DOHH2 (cell line): ENCODE measurements around the gene DIS3L2.

Source experiments
- H3F3A ChIP-seq: fragments of 200-600 bp; sonication (generic), shearing (Covaris generic); 2 replicates; pipeline ENCODE4 v1.6.0; 2016; ENCODE audit warnings: antibody characterized with exemption, mild to moderate bottlenecking; ENCODE audit not compliant: control insufficient read depth, insufficient read depth
- H3K27ac ChIP-seq: fragments of 200-600 bp; sonication (generic); 2 replicates; pipeline ENCODE4 v1.5.1; 2014; ENCODE audit warnings: low read depth, mild to moderate bottlenecking, low read length, moderate library complexity
- H3K27me3 ChIP-seq: fragments of 200-600 bp; sonication (generic); 2 replicates; pipeline ENCODE4 v1.6.1; 2014; ENCODE audit warnings: mild to moderate bottlenecking, low read length, mixed read lengths; ENCODE audit not compliant: control insufficient read depth
- H3K36me3 ChIP-seq: fragments of 200-600 bp; sonication (generic); 2 replicates; pipeline ENCODE4 v1.6.1; 2014; ENCODE audit warnings: mild to moderate bottlenecking, low read length, moderate library complexity, mixed read lengths; ENCODE audit not compliant: control insufficient read depth
- H3K4me1 ChIP-seq: fragments of 200-600 bp; sonication (generic); 2 replicates; pipeline ENCODE4 v1.6.1; 2014; ENCODE audit warnings: mild to moderate bottlenecking, low read length, mixed read lengths; ENCODE audit not compliant: control insufficient read depth
- H3K4me2 ChIP-seq: fragments of 200-600 bp; sonication (generic); 2 replicates; pipeline ENCODE4 v1.6.0; 2014; ENCODE audit warnings: mild to moderate bottlenecking, low read length, moderate library complexity
- H3K4me3 ChIP-seq: fragments of 200-600 bp; sonication (generic); 2 replicates; pipeline ENCODE4 v1.5.1; 2014; ENCODE audit warnings: mild to moderate bottlenecking, low read length, mixed read lengths
- H3K79me2 ChIP-seq: fragments of 200-600 bp; sonication (generic); 2 replicates; pipeline ENCODE4 v1.6.1; 2014; ENCODE audit warnings: mild to moderate bottlenecking, low read length, mixed read lengths; ENCODE audit not compliant: control insufficient read depth
- H3K9me2 ChIP-seq: fragments of 200-600 bp; sonication (generic); replicated peaks from 2 replicates; pipeline ENCODE4 v1.6.1; 2014; ENCODE audit warnings: mild to moderate bottlenecking, low read length, mixed read lengths; ENCODE audit not compliant: control insufficient read depth
- H3K9me3 ChIP-seq: fragments of 200-600 bp; sonication (generic); 2 replicates; pipeline ENCODE4 v1.6.1; 2014; ENCODE audit warnings: antibody characterized with exemption, low read length, mixed read lengths; ENCODE audit not compliant: control insufficient read depth, insufficient read depth
- H4K20me1 ChIP-seq: fragments of 200-600 bp; sonication (generic); 2 replicates; pipeline ENCODE4 v1.6.0; 2014; ENCODE audit warnings: low read depth, mild to moderate bottlenecking, antibody characterized with exemption, low read length, moderate library complexity; ENCODE audit not compliant: control insufficient read depth, insufficient read depth
- CTCF ChIP-seq: fragments of 200-600 bp; sonication (generic); IDR thresholded peaks from one replicate; pipeline ENCODE4 v1.5.1; 2014; ENCODE audit warnings: antibody characterized with exemption, mild to moderate bottlenecking, low read depth, low read length; ENCODE audit not compliant: poor library complexity, severe bottlenecking
- EZH2phosphoT487 ChIP-seq: fragments of 200-600 bp; sonication (generic); IDR thresholded peaks from 2 replicates; pipeline ENCODE4 v1.6.1; 2017; ENCODE audit warnings: borderline replicate concordance, mild to moderate bottlenecking, antibody characterized with exemption, low read length, moderate library complexity, mixed read lengths

DIS3L2 gene

DNA sequence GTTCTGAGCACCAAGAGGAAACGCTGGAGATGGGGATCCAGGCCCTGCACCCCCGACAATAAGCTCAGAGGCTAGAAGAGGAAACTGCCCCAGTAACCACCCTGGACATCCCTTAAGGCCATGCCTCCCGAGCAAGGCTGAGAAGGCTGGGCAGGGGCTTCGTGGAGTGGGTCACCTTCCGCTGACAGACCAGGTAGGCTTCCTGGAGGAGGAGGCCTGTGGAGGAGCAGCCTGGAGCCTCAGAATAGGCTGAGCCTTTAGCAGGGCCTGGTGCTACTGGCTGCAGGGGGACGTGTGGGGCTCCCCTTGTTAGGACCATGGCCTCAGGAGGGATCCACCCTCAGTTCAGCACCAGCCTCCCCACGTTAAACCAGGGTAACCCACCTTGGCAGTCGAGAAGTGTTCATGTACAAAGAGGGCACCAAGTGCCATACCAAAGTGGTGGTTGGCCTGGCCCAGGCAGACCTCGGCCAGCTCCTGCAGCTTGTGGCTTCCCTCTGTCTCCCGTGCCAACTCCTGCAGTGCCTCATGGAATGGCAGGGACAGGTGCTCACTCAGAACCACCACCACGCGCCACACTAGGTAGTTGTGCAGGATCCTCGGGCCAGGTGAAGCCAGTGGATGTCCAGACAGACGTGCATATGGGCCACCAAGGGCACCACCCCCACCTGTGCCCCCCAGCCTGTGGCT is 388.6 kb downstream of the DIS3L2 start:
- Histone ChIP-seq H4K20me1 (no peaks in the 10 kb centered on the region), H3K27me3 (no peaks in the 10 kb centered on the region), H3F3A (no peaks in the 10 kb centered on the region), H3K4me3 (no peak overlapping the region), H3K36me3 (no peaks in the 10 kb centered on the region), H3K79me2 (no peaks in the 10 kb centered on the region), H3K4me1 (no peaks in the 10 kb centered on the region), H3K27ac (no peak overlapping the region), H3K4me2 (no peak overlapping the region), H3K9me2 (no peaks in the 10 kb centered on the region), H3K9me3 (no peaks in the 10 kb centered on the region)
- TF ChIP-seq EZH2phosphoT487 (no peak), CTCF (no peak)

GRCh38 chr2:232350804-232351685 is 389.5 kb downstream of the DIS3L2 start:
- Histone ChIP-seq H3K4me1 (no peaks in the 10 kb centered on the region), H3K79me2 (no peaks in the 10 kb centered on the region), H3K27ac (no peak overlapping the region), H3K4me3 (no peak overlapping the region), H3F3A (no peaks in the 10 kb centered on the region), H3K9me2 (no peaks in the 10 kb centered on the region), H3K9me3 (no peaks in the 10 kb centered on the region), H4K20me1 (no peaks in the 10 kb centered on the region), H3K27me3 (no peaks in the 10 kb centered on the region), H3K36me3 (no peaks in the 10 kb centered on the region), H3K4me2 (no peak overlapping the region)
- TF ChIP-seq EZH2phosphoT487 (no peak), CTCF (no peak)

- Histone ChIP-seq H3K4me2 (no peak overlapping the region), H3K27me3 (no peaks in the 10 kb centered on the region), H3K27ac (no peak overlapping the region), H3K4me3 (no peak overlapping the region), H3K79me2 (no peaks in the 10 kb centered on the region), H3K4me1 (no peaks in the 10 kb centered on the region), H3F3A (no peaks in the 10 kb centered on the region), H3K36me3 (no peaks in the 10 kb centered on the region), H3K9me2 (no peaks in the 10 kb centered on the region), H4K20me1 (no peaks in the 10 kb centered on the region), H3K9me3 (no peaks in the 10 kb centered on the region)
- no peak for TF ChIP-seq CTCF
- no peak for TF ChIP-seq EZH2phosphoT487
Measured at GRCh38 chr2:232351686-232352510, 390.4 kb downstream of the DIS3L2 start.
